ENCODE results near the gene LPP.

GRCh38 chr3:188299708-188300107 is 145.8 kb downstream of the LPP start:
- TF ChIP-seq, protein P1, sequence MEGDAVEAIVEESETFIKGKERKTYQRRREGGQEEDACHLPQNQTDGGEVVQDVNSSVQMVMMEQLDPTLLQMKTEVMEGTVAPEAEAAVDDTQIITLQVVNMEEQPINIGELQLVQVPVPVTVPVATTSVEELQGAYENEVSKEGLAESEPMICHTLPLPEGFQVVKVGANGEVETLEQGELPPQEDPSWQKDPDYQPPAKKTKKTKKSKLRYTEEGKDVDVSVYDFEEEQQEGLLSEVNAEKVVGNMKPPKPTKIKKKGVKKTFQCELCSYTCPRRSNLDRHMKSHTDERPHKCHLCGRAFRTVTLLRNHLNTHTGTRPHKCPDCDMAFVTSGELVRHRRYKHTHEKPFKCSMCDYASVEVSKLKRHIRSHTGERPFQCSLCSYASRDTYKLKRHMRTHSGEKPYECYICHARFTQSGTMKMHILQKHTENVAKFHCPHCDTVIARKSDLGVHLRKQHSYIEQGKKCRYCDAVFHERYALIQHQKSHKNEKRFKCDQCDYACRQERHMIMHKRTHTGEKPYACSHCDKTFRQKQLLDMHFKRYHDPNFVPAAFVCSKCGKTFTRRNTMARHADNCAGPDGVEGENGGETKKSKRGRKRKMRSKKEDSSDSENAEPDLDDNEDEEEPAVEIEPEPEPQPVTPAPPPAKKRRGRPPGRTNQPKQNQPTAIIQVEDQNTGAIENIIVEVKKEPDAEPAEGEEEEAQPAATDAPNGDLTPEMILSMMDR (conservative IDR thresholded peaks at IDR 0.05; ENCODE audit: low read depth, low read length) = no peak
- no peak for TF ChIP-seq EZH2 (IDR thresholded peaks at IDR 0.05; ENCODE audit: low read length, unreplicated experiment)
- TF ChIP-seq EZH2phosphoT487 (IDR thresholded peaks at IDR 0.05; ENCODE audit: borderline replicate concordance, low read length) = no peak

All from PC-3 (cell line).